ENCODE data around the gene ST8SIA2.

The ST8SIA2 gene

DNA sequence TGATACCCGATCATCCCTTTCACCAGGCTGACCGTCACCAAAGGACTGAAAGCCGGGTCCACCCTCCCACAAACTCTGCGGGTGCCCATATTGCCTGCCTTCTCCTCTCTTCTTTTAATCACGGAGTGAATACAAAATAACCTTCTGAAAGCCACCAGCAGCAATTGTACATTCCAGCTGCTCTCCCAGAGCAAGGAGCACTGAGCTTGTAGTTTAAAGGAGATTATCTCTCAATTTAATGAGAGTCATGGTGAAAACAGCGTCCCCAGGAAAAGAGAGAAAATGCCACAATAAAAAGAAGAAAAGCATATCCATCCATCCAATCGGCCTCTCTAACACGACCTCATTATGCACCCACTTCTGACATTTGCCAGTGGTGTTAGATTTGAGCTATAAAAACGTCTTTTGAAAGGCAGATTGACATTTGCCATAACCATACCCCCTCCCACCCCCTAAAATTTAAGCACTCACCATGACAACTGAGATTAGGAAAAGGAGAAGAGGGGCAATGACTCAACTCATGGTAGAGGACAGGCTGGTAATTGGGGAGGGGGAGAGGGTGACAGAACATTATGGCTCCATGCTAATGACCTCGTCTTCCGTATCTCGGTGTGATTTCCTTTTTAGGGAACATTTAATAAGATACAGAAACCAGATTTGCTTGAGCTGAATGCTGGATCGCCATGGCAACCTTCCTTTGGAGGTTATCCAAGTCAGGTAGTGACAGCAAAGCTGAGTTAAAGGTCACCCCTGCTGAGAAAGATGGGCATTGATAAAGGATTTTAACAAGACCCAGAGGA lies 106.2 kb downstream of the ST8SIA2 start:
- DNase-seq, result no peak

- no peak for DNase-seq
Observed at GRCh38 chr15:92502336-92502735, 108.7 kb downstream of the ST8SIA2 start.

GRCh38 chr15:92502930-92503857 lies 109.5 kb downstream of the ST8SIA2 start:
- DNase-seq, result no peak

- no peak for DNase-seq
Observed at GRCh38 chr15:92503889-92504288, 110.2 kb downstream of the ST8SIA2 start.

GRCh38 chr15:92505611-92506010 lies 111.9 kb downstream of the ST8SIA2 start:
- no peak for DNase-seq

DNA sequence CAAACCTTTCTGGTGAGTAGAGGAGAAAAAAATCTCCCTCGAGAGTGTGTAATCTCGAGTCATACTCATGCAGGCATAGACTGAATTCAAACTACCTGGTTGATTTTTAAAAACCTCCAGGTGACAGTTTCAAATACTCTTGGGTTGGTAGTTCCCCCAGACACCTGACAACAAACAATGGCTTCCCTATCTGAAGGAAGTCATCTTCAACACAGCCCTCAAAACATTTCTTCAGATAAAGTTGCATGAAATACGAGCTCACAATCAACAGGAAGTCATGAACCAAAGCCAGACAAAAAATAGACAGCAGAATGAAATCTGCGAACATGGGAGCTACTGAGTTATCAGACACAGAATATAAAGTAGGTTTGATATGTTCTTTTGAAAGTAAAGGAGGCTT lies 112.8 kb downstream of the ST8SIA2 start:
- DNase-seq, result no peak

GRCh38 chr15:92510163-92510882 lies 116.6 kb downstream of the ST8SIA2 start:
- no peak for DNase-seq

Data from CD4-positive, alpha-beta T cell treated with Interferon alpha-2 for 1 hour (primary cell).